ENCODE results near the gene HM13.

DNA sequence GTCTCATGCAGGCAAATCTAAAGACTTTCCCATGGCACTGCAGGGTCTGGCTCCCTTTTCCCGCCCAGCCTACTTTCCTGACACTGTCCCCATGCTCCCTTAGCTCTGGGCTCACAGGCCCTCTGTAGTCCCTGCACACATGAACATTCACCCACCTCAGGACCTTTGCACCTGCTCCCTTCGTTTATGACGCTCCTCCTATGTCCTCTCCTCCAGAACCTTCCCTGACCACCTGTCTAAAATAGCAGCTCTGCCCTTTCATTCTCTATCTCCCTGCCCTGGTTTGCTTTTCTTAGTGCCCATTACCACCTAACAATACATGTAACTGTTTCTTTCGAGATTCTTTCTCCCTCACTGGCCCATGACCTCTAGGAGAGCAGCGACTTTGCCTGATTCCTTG lies 22.3 kb downstream of the HM13 start:
- no peak for TF ChIP-seq EZH2 (IDR thresholded peaks at IDR 0.05)
- TF ChIP-seq, protein P1, sequence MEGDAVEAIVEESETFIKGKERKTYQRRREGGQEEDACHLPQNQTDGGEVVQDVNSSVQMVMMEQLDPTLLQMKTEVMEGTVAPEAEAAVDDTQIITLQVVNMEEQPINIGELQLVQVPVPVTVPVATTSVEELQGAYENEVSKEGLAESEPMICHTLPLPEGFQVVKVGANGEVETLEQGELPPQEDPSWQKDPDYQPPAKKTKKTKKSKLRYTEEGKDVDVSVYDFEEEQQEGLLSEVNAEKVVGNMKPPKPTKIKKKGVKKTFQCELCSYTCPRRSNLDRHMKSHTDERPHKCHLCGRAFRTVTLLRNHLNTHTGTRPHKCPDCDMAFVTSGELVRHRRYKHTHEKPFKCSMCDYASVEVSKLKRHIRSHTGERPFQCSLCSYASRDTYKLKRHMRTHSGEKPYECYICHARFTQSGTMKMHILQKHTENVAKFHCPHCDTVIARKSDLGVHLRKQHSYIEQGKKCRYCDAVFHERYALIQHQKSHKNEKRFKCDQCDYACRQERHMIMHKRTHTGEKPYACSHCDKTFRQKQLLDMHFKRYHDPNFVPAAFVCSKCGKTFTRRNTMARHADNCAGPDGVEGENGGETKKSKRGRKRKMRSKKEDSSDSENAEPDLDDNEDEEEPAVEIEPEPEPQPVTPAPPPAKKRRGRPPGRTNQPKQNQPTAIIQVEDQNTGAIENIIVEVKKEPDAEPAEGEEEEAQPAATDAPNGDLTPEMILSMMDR (IDR thresholded peaks at IDR 0.05 in 2 of 3, conservative IDR thresholded peaks at IDR 0.05 in 1 of 3; ENCODE audit: borderline replicate concordance in 1 of 3, insufficient read depth in 1 of 3, low read depth in 2 of 3, low read length in 2 of 3) = no peak
- TF ChIP-seq EZH2phosphoT487 (IDR thresholded peaks at IDR 0.05; ENCODE audit: borderline replicate concordance) = no peak
- TF ChIP-seq MAX (IDR thresholded peaks at IDR 0.05) = no peak

All from HCT116 (cell line).